ENCODE data around the gene CREB3. TPM values are rescaled to one million over a fixed set of nuclear protein-coding genes. Genes with fewer than 3 reads are reported as not detected.
A peak's percentile ranks its signal among the peaks of the same experiment; 100 is the strongest.

The CREB3 gene
- total and polyA plus RNA-seq, 9 of the 15 experiments (the other 6 are each of a cell fraction or from before 2014, with no cell fraction given), result 5.7 to 18.3 (median 14.9) TPM

DNA sequence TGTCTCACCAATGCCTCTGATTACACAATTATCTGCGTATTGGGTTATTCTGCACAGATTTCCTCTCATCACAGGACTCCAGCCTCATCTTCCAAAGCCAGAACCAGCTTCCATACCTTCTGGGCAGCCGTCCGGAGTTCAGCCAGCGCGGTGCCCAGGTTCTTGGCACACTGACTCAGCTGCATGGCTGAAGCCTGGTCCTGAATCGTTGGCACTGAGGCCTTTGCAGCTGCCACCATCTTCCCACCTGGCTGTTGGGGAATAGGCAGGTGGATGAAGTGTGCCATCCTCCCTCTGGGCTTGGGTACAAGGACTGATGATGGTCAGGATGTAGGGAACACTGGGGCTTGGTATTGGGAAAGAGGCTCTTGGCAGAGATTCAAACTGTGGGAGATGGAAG, 18.3 kb upstream of the CREB3 start:
- H3K4me3 ChIP-seq, result no peak overlapping the region
- no peaks in the 10 kb centered on the region for H3K79me2 ChIP-seq (ENCODE audit: control insufficient read depth, insufficient read depth, low read length)
- FAIRE-seq, result no peak
- no peak for DNase-seq (ENCODE audit: extremely low read depth in 1 of 4, low spot score in 3 of 4)
- TF ChIP-seq POLR2G (IDR thresholded peaks at IDR 0.05; ENCODE audit: low read depth, low read length) (peak; percentile 20; the same call in 1 of the 2 replicates), HEY1 (CRISPR knock-in tag; IDR thresholded peaks at IDR 0.05; ENCODE audit: borderline replicate concordance) (no peak)
- in situ Hi-C loops (cut with MboI) (no loop called here), intact Hi-C loops (cut with micrococcal nuclease) (no loop called here)
- no peaks in the 10 kb centered on the region for H3K9me3 ChIP-seq (replicated peaks; ENCODE audit: control insufficient read depth, insufficient read depth, low read depth, low read length)
- H4K20me1 ChIP-seq (replicated peaks; ENCODE audit: control insufficient read depth, insufficient read depth, low read length), result no peaks in the 10 kb centered on the region
- no peak overlapping the region for H2AFZ ChIP-seq (ENCODE audit: low read depth, low read length)
- ChIA-PET CTCF (ENCODE audit: low intra/inter-chr PET ratio) (no interaction called here), POLR2A (interaction anchor here (1.2 to 2.5 kb wide), 5 partner anchors 9 to 50 kb away, joined by 3 to 17 read pairs (median 4); partner anchors contain the start of genes CREB3 and TLN1)
- no peaks in the 10 kb centered on the region for H3K4me1 ChIP-seq (replicated peaks in 1 of 2; ENCODE audit: control insufficient read depth in 2 of 2, insufficient read depth in 2 of 2, low read length in 2 of 2)
- H3K9me1 ChIP-seq (ENCODE audit: control insufficient read depth, insufficient read depth, low read length), result no peaks in the 10 kb centered on the region
- no peak overlapping the region for H3K4me2 ChIP-seq (ENCODE audit: insufficient read depth, low read length)
- no peak overlapping the region for H3K9ac ChIP-seq (ENCODE audit: insufficient read depth in 1 of 2, low read depth in 2 of 2, low read length in 2 of 2)
- H3K27ac ChIP-seq (ENCODE audit: extremely low read depth, low read depth, low read length), result no peak overlapping the region
- no peak for ATAC-seq
- 90% methylated on average over 6 of the region's 6 CpGs for WGBS (ENCODE audit: insufficient coverage, low coverage, missing lambda C conversion rate)
- H3K36me3 ChIP-seq (ENCODE audit: control insufficient read depth, insufficient read depth, low read length), result peaks cover 90% of the 10 kb centered on the region; the same call in 2 of the 3 replicates
- BruUV-seq (replicated peaks), result no TSS peak
- no peaks in the 10 kb centered on the region for H3K27me3 ChIP-seq (ENCODE audit: control insufficient read depth in 2 of 2, insufficient read depth in 2 of 2, low read length in 2 of 2)

DNA sequence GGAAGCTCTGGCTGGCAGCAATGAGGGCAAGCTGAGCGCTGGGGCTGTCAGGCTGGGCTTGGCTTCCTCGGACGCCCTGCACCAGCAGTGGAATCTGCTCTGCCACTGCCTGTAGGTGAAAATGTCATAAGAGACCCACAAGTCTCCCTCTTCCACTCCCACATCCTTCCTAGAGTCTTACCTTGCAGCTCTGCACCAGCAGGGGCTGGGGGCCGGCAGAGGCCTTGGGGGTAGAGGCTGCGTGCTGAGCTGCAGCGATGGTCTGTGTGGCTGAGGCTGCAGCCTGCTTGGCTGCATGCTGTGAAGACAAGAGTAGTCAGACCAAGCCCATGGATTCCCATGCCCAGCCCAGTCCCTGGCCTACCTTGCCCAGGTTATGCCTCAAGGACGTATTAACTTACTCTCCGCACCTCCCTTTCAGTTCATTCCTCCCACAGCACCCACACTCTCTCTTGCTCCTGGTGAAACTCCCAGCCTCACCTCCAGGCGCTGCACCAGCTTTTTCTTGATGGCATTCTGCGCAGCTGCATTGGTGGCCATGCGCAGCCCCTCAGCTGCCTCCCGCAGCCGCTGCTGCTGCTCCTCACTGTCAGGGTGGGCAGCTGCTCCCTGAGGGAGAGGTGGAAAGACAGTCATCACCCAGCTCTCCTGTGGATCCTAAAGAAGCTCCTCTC, 17.8 kb upstream of the CREB3 start:
- Histone ChIP-seq H3K9me1 (ENCODE audit: control insufficient read depth, insufficient read depth, low read length) (no peaks in the 10 kb centered on the region), H3K27me3 (ENCODE audit: control insufficient read depth in 2 of 2, insufficient read depth in 2 of 2, low read length in 2 of 2) (no peaks in the 10 kb centered on the region), H2AFZ (ENCODE audit: low read depth, low read length) (no peak overlapping the region), H3K4me2 (ENCODE audit: insufficient read depth, low read length) (no peak overlapping the region), H3K4me3 (no peak overlapping the region), H3K9me3 (replicated peaks; ENCODE audit: control insufficient read depth, insufficient read depth, low read depth, low read length) (no peaks in the 10 kb centered on the region), H3K9ac (ENCODE audit: insufficient read depth in 1 of 2, low read depth in 2 of 2, low read length in 2 of 2) (no peak overlapping the region), H3K27ac (ENCODE audit: extremely low read depth, low read depth, low read length) (no peak overlapping the region), H3K36me3 (ENCODE audit: control insufficient read depth, insufficient read depth, low read length) (peaks cover 92% of the 10 kb centered on the region; the same call in 2 of the 3 replicates), H3K79me2 (ENCODE audit: control insufficient read depth, insufficient read depth, low read length) (no peaks in the 10 kb centered on the region), H3K4me1 (replicated peaks in 1 of 2; ENCODE audit: control insufficient read depth in 2 of 2, insufficient read depth in 2 of 2, low read length in 2 of 2) (no peaks in the 10 kb centered on the region), H4K20me1 (replicated peaks; ENCODE audit: control insufficient read depth, insufficient read depth, low read length) (no peaks in the 10 kb centered on the region)
- FAIRE-seq (no peak), ATAC-seq (no peak), DNase-seq (ENCODE audit: extremely low read depth in 1 of 4, low spot score in 3 of 4) (no peak)
- intact Hi-C loops (cut with micrococcal nuclease) (no loop called here), in situ Hi-C loops (cut with MboI) (no loop called here)
- BruUV-seq (replicated peaks), result no TSS peak
- WGBS (ENCODE audit: insufficient coverage, low coverage, missing lambda C conversion rate), result 100% methylated on average over 10 of the region's 13 CpGs
- TF ChIP-seq RBFOX2 (IDR thresholded peaks at IDR 0.05; ENCODE audit: low read depth, low read length), result peak; percentile 35; the same call in 1 of the 2 replicates
- peak; percentile 54; the same call in 1 of the 2 replicates for TF ChIP-seq POLR2G (IDR thresholded peaks at IDR 0.05; ENCODE audit: low read depth, low read length)
- TF ChIP-seq SOX6 (IDR thresholded peaks at IDR 0.05), result no peak
- ChIA-PET CTCF (ENCODE audit: low intra/inter-chr PET ratio) (no interaction called here), POLR2A (interaction anchor here (0.6 to 1.9 kb wide), 6 partner anchors 9 to 100 kb away, joined by 3 to 6 read pairs (median 4); partner anchors contain the start of genes CREB3 and TLN1)
